Sigmoid colon (tissue), 7 donors: Measurements from ENCODE around the gene NF2. TPM values are rescaled to one million over a fixed set of nuclear protein-coding genes. Genes with fewer than 3 reads are reported as not detected.
"Not testable (repeated sequence)": the region's sequence is repeated elsewhere in the genome, so short reads cannot be mapped to it uniquely, and the experiment has no call there.

Experiments
- DNase-seq: peaks from one replicate; pipeline ENCODE4 v3.0.0-alpha.2; 2019
- H3K27ac ChIP-seq, 4 donors: fragments of 200-600 bp; sonication (generic); one replicate each; pipeline ENCODE4 v1.5.1; 2016 to 2019; ENCODE audit warnings: mild to moderate bottlenecking in 1 of 4
- H3K27me3 ChIP-seq, 3 donors: fragments of 200-600 bp; sonication (generic); one replicate each; pipeline ENCODE4 v1.5.1; 2019; ENCODE audit warnings: mild to moderate bottlenecking in 1 of 3
- H3K36me3 ChIP-seq, 4 donors: fragments of 200-600 bp; sonication (generic); one replicate each; pipeline ENCODE4 v1.5.1; 2016 to 2019
- H3K4me1 ChIP-seq, 4 donors: fragments of 200-600 bp; sonication (generic); one replicate each; pipeline ENCODE4 v1.5.1; 2017 to 2019
- H3K4me3 ChIP-seq, 4 donors: fragments of 200-600 bp; sonication (generic); one replicate each; pipeline ENCODE4 v1.5.1; 2017 to 2019; ENCODE audit warnings: mild to moderate bottlenecking in 2 of 4, moderate library complexity in 1 of 4
- H3K9me3 ChIP-seq, 4 donors: fragments of 200-600 bp in 3 of 4; sonication (generic) in 3 of 4; one replicate each; pipeline versions ENCODE4 v1.5.1 to v1.6.1; 2013 to 2019
- EP300 ChIP-seq, 4 donors: sonication (generic); formaldehyde crosslinking; IDR thresholded peaks; one replicate each; pipeline ENCODE4 v1.6.1; 2017; ENCODE audit warnings: antibody characterized with exemption in 4 of 4
- POLR2A ChIP-seq, 2 donors: fragments of 450-650 bp; IDR thresholded peaks; one replicate each; pipeline ENCODE4 v1.6.1; 2016; ENCODE audit warnings: antibody characterized with exemption in 2 of 2, mild to moderate bottlenecking in 2 of 2, moderate library complexity in 2 of 2
- POLR2AphosphoS5 ChIP-seq, 4 donors: sonication (generic); formaldehyde crosslinking; IDR thresholded peaks; one replicate each; pipeline ENCODE4 v1.6.1; 2017; ENCODE audit warnings: antibody characterized with exemption in 4 of 4
- WGBS, 2 donors: extraction: QIAGEN DNeasy Blood & Tissue Kit; methylation state at CpG; one replicate each; pipeline ENCODE4 v1.1.7; 2013; 5-methylcytosine and 5-hydroxymethylcytosine counted together
- intact Hi-C: fragments of 100-400 bp; cut with DNase I; formaldehyde crosslinking; loops from one replicate; pipeline ENCODE4 v1.15.1; 2023
- polyA plus RNA-seq, 3 donors: library from polyadenylated mRNA; stranded (reverse); fragments of 200-250 nt; gene quantifications; one replicate each; pipeline ENCODE4 v1.2.3, GENCODE V29; 2013
- total RNA-seq, 4 donors: library from RNA; depleted of rRNA; stranded (reverse); fragments of >200 nt; gene quantifications; one replicate each; pipeline ENCODE4 v1.1.0, GENCODE V29; 2016
- TF ChIP-seq, protein P1 (sequence below), 4 experiments: fragments of 450-650 bp in 3 of 4; fragments of 200-600 bp in 1 of 4; IDR thresholded peaks; one replicate each; pipeline ENCODE4 v1.5.1; 2016 to 2019; ENCODE audit warnings: antibody characterized with exemption in 4 of 4, mild to moderate bottlenecking in 3 of 4, moderate library complexity in 2 of 4
- donor health status: healthy with polysubstance abuse.
- donor health status: Bipolar disorder and iron deficiency.
- donor health status: healthy.

Gene NF2
- total and polyA plus RNA-seq, 7 donors = 3.6 to 34.3 (median 18.7) TPM

DNA sequence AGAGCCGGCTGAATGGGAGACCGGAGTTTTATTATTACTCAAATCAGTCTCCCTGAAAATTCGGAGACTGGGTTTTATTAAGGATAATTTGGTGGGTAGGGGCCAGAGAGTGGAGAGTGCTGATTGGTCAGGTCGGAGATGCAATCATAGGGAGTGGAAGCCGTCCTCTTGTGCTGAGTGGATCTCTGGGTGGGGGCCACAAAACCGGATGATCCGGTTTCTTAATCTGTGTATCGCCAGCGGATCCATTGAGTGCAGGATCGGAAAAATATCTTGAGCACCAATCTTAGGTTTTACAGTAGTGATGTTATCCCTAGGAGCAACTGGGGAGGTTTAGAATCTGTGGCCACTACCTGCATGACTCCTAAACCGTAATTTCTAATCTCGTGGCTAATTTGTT, 21.6 kb upstream of the NF2 start:
- 17 to 79% methylated on average over 12 of the region's 12 CpGs for WGBS, 2 donors
- Histone ChIP-seq H3K4me1 (peaks cover 0 to 14% (median 4%) of the 10 kb centered on the region in 4 donors), H3K4me3 (no peak overlapping the region), H3K36me3 (no peaks in the 10 kb centered on the region), H3K27ac (no peak overlapping the region), H3K9me3 (no peaks in the 10 kb centered on the region), H3K27me3 (no peaks in the 10 kb centered on the region)
- intact Hi-C loops = no loop called here
- TF ChIP-seq POLR2AphosphoS5 (IDR thresholded peaks at IDR 0.05) (no peak), POLR2A (IDR thresholded peaks at IDR 0.05) (no peak), EP300 (IDR thresholded peaks at IDR 0.05) (no peak)
- TF ChIP-seq, protein P1, sequence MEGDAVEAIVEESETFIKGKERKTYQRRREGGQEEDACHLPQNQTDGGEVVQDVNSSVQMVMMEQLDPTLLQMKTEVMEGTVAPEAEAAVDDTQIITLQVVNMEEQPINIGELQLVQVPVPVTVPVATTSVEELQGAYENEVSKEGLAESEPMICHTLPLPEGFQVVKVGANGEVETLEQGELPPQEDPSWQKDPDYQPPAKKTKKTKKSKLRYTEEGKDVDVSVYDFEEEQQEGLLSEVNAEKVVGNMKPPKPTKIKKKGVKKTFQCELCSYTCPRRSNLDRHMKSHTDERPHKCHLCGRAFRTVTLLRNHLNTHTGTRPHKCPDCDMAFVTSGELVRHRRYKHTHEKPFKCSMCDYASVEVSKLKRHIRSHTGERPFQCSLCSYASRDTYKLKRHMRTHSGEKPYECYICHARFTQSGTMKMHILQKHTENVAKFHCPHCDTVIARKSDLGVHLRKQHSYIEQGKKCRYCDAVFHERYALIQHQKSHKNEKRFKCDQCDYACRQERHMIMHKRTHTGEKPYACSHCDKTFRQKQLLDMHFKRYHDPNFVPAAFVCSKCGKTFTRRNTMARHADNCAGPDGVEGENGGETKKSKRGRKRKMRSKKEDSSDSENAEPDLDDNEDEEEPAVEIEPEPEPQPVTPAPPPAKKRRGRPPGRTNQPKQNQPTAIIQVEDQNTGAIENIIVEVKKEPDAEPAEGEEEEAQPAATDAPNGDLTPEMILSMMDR (IDR thresholded peaks at IDR 0.05) = no peak
- no peak for DNase-seq

DNA sequence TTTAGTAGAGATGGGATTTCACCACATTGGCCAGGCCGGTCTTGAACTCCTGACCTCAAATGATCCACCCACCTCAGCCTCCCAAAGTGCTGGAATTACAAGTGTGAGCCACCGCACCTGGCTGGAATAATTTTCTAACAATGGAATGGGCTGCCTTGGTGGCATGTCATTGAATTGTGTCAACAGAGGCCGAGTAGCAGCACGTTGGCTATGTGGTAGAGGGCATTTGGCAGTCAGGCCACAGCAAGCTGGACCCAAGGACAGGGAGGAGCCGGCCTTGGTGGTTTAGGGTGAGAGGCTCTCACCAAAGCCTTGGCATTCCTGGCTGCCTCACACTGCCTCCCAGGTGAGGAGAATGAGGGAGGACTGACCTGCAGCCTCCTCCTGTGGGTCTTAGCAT, 18.5 kb upstream of the NF2 start:
- H3K4me1 ChIP-seq = peaks cover 0 to 14% (median 4%) of the 10 kb centered on the region in 4 donors
- TF ChIP-seq EP300 (IDR thresholded peaks at IDR 0.05) = no peak
- TF ChIP-seq POLR2AphosphoS5 (IDR thresholded peaks at IDR 0.05) = no peak
- no peak for TF ChIP-seq POLR2A (IDR thresholded peaks at IDR 0.05)
- TF ChIP-seq, protein P1 (IDR thresholded peaks at IDR 0.05) = no peak
- H3K36me3 ChIP-seq = no peaks in the 10 kb centered on the region
- WGBS, 2 donors = 88 to 93% methylated on average over 5 of the region's 5 CpGs
- H3K27ac ChIP-seq = no peak overlapping the region
- no peak overlapping the region for H3K4me3 ChIP-seq
- DNase-seq = no peak
- no peaks in the 10 kb centered on the region for H3K27me3 ChIP-seq
- no peaks in the 10 kb centered on the region for H3K9me3 ChIP-seq
- intact Hi-C loops = no loop called here

DNA sequence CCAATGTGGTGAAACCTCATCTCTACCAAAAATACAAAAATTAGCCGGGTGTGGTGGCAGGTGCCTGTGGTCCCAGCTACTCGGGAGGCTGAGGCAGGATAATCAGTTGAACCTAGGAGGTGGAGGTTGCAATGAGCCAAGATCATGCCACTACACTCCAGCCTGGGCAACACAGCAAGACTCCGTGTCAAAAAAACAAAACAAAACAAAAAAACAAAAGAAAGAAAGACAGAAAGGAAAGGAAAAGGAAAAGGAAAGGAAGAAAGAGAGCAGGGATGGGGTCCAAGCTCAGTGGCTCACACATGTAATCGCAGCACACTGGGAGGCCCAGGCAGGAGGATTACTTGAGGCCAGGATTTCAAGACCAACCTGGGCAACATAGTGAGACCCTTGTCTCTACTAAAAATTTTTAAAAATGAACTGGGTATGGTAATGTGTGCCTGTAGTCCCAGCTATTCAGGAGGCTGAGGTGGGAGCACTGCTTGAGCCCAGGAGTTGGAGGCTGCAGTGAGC, 17.2 kb upstream of the NF2 start:
- H3K36me3 ChIP-seq, H3K27me3 ChIP-seq: not testable (repeated sequence)
- 82 to 93% methylated on average over 4 of the region's 4 CpGs for WGBS, 2 donors

DNA sequence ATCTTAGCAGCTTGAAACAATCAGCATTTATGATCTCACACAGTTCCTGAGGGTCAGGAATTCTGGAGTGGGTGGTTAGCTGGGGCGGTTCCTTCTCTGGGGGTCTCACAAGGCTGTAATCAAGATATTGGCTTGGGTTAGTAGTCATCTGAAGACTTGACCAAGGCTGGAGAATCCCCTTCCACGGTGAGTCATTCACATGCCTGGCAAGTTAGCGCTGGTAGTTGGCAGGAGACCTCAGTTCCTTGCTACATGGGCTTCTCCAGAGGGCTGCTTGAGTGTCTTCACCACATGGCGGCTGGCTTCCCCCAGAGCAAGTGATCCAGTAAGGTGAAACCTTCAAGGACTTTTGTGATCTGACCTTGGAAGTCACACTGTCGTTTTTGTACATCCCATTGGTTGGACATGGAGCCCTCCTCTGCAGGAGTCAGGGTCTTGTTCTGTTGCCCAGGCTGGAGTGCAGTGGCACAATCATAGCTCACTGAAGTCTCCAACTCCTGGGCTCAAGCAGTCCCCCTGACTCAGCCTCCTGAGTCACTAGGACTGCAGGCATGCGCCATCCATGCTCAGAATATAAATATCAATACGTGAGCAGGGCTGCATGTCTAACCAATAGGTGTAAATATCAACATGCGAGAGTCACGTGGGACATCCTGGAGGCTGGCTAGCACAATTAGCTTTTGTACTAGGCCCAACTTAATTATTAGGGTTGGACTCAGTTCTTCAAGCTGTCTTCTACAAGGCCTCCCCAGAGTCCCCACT, 15.3 kb upstream of the NF2 start:
- Histone ChIP-seq H3K4me3 (no peak overlapping the region), H3K27me3 (no peaks in the 10 kb centered on the region), H3K36me3 (no peaks in the 10 kb centered on the region), H3K27ac (no peak overlapping the region), H3K9me3 (no peaks in the 10 kb centered on the region), H3K4me1 (no peaks in the 10 kb centered on the region)
- no peak for DNase-seq
- intact Hi-C loops = no loop called here
- TF ChIP-seq EP300 (IDR thresholded peaks at IDR 0.05) (no peak), POLR2A (IDR thresholded peaks at IDR 0.05) (no peak), POLR2AphosphoS5 (IDR thresholded peaks at IDR 0.05) (no peak)
- TF ChIP-seq, protein P1 (IDR thresholded peaks at IDR 0.05) = no peak
- WGBS, 2 donors = 83 to 84% methylated on average over 9 of the region's 9 CpGs

More for the DNA sequence above, 17.2 kb upstream of the NF2 start:
- intact Hi-C loops, H3K9me3 ChIP-seq, H3K27ac ChIP-seq, H3K4me1 ChIP-seq, DNase-seq, H3K4me3 ChIP-seq: not testable (repeated sequence)

DNA sequence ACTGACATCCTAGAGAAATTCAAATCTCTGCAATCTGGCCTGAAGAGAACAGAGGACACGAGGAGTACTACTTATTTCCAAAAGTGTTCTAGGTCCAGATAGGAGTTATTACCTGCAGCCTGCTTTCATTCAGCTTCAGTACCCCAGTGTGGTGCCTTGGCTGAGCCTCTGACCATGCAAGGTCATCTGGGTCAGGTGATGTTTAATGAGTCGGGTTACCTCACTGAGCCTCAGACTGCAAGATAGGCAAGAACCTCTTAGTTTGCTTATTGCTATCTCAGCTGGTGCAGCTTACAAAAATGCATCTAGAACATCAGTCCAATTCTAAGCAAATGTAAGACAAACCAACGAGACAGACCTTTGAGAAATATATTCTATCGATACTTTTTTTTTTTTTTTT, 9.5 kb upstream of the NF2 start:
- WGBS, 2 donors = 63 to 80% methylated on average over 4 of the region's 4 CpGs
- TF ChIP-seq POLR2A (IDR thresholded peaks at IDR 0.05) (no peak), POLR2AphosphoS5 (IDR thresholded peaks at IDR 0.05) (no peak), EP300 (IDR thresholded peaks at IDR 0.05) (no peak)
- TF ChIP-seq, protein P1 (IDR thresholded peaks at IDR 0.05) = no peak
- no peak for DNase-seq
- no peaks in the 10 kb centered on the region for H3K36me3 ChIP-seq
- intact Hi-C loops = no loop called here
- no peaks in the 10 kb centered on the region for H3K4me1 ChIP-seq
- no peak overlapping the region for H3K4me3 ChIP-seq
- H3K27me3 ChIP-seq = no peaks in the 10 kb centered on the region
- no peak overlapping the region for H3K27ac ChIP-seq
- no peaks in the 10 kb centered on the region for H3K9me3 ChIP-seq

DNA sequence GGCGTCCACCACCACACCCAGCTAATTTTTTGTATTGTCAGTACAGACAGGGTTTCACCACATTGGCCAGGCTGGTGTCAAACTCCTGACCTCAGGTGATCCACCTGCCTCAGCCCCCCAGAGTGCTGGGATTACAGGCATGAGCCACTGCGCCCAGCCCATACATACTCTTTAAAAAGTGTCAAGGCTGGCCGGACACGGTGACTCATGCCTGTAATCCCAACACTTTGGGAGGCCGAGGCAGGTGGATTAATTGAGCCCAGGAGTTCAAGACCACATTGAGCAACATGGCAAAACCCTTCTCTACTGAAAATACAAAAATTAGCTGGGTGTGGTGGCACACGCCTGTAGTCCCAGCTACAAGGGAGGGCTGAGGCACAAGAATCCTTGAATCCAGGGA, 9.0 kb upstream of the NF2 start:
- intact Hi-C loops, H3K4me1 ChIP-seq, H3K27me3 ChIP-seq, H3K4me3 ChIP-seq, H3K9me3 ChIP-seq, DNase-seq, H3K27ac ChIP-seq, H3K36me3 ChIP-seq: not testable (repeated sequence)
- 78 to 93% methylated on average over 6 of the region's 6 CpGs for WGBS, 2 donors
